ENCODE data around the gene BSND.

DNA sequence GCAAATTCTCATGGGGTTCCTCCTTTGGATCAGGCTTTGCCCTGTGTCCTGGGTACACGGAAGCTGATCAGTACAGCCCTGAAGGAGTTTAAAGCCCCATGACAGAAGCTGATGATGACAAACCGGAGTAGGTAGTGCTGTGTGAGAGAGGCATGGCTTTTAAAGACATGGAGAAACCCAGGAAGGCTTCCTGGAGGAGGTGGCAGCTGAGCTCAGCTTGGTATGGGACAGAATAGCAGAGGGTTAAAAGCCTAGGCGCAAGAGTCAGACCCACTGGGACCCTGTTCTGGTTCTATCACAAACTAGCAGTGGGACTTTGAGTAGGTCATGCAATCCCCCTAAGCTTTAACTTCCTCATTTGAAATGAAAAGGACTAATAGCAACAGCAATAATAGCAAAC, 12.2 kb upstream of the BSND start:
- no peak for TF ChIP-seq EZH2phosphoT487 (IDR thresholded peaks at IDR 0.05; ENCODE audit: insufficient read depth, low read depth)
- no peak for TF ChIP-seq EZH2 (IDR thresholded peaks at IDR 0.05; ENCODE audit: insufficient read depth, poor library complexity, severe bottlenecking)

Data from GM23248 (cell line).